Muscle layer of duodenum (tissue), 2 donors: ENCODE measurements around the gene SLC26A4.
A peak's percentile ranks its signal among the peaks of the same experiment; 100 is the strongest.

Source experiments
- H3K27ac ChIP-seq: one replicate; pipeline ENCODE4 v1.7.0; 2013; ENCODE audit warnings: mild to moderate bottlenecking, low read length
- H3K27me3 ChIP-seq: one replicate; pipeline ENCODE4 v1.7.0; 2013; ENCODE audit warnings: low read depth, mild to moderate bottlenecking, control low read depth, low read length
- H3K36me3 ChIP-seq, 2 donors: one replicate each; pipeline ENCODE4 v1.7.0; 2013; ENCODE audit warnings: low read length in 2 of 2, control low read depth in 1 of 2, mild to moderate bottlenecking in 1 of 2; ENCODE audit not compliant: insufficient read depth in 2 of 2, control insufficient read depth in 1 of 2
- H3K4me1 ChIP-seq, 2 donors: one replicate each; pipeline ENCODE4 v1.7.0; 2013; ENCODE audit warnings: low read length in 2 of 2, mild to moderate bottlenecking in 2 of 2, control low read depth in 1 of 2, moderate library complexity in 1 of 2; ENCODE audit not compliant: insufficient read depth in 2 of 2, control insufficient read depth in 1 of 2
- H3K4me3 ChIP-seq, 2 donors: one replicate each; pipeline ENCODE4 v1.7.0; 2013; ENCODE audit warnings: low read length in 2 of 2, low read depth in 1 of 2, mild to moderate bottlenecking in 1 of 2
- H3K9me3 ChIP-seq, 2 donors: one replicate each; pipeline ENCODE4 v1.7.0; 2013; ENCODE audit warnings: low read length in 2 of 2, control low read depth in 1 of 2, mild to moderate bottlenecking in 1 of 2; ENCODE audit not compliant: control insufficient read depth in 1 of 2
- donor health status: healthy.

SLC26A4 gene

DNA sequence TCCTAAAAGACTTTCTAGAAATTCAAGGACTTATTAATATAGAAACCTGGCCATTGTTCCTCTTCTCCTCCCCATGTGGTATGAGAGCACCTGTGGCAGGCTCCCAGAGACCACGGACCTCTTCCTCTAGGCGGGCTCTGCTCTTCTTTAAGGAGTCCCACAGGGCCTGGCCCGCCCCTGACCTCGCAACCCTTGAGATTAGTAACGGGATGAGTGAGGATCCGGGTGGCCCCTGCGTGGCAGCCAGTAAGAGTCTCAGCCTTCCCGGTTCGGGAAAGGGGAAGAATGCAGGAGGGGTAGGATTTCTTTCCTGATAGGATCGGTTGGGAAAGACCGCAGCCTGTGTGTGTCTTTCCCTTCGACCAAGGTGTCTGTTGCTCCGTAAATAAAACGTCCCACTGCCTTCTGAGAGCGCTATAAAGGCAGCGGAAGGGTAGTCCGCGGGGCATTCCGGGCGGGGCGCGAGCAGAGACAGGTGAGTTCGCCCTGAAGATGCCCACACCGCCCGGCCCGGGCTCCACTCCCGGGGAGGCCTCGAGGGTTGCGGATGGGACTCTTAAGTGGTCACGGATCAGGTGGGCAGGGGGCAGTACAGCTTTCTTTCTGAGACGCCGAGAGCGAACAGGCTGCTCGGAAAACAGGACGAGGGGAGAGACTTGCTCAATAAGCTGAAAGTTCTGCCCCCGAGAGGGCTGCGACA is at the start of gene SLC26A4:
Gene SLC26A4 (plus strand): TSS at position 448 of the 700 bp plus-strand sequence. CDS start 814 bp downstream, outside the sequence.
- no peak within 1 kb of the TSS for H3K27ac ChIP-seq
- H3K4me1 ChIP-seq = peaks cover 0 to 17% of the 10 kb centered on the region in 2 donors
- no peaks in the 10 kb centered on the region for H3K36me3 ChIP-seq
- peaks cover 30% of the 10 kb centered on the region for H3K27me3 ChIP-seq
- peak within 1 kb of the TSS; percentile 43 to 71 for H3K4me3 ChIP-seq
- no peaks in the 10 kb centered on the region for H3K9me3 ChIP-seq

GRCh38 chr7:107613439-107613838 is 47.2 kb upstream of the SLC26A4 start:
- peaks cover 0 to 5% of the 10 kb centered on the region in 2 donors for H3K4me1 ChIP-seq
- no peak overlapping the region for H3K4me3 ChIP-seq
- no peaks in the 10 kb centered on the region for H3K9me3 ChIP-seq
- H3K27me3 ChIP-seq = no peaks in the 10 kb centered on the region
- peaks cover 13 to 33% of the 10 kb centered on the region in 2 donors for H3K36me3 ChIP-seq
- H3K27ac ChIP-seq = no peak overlapping the region

DNA sequence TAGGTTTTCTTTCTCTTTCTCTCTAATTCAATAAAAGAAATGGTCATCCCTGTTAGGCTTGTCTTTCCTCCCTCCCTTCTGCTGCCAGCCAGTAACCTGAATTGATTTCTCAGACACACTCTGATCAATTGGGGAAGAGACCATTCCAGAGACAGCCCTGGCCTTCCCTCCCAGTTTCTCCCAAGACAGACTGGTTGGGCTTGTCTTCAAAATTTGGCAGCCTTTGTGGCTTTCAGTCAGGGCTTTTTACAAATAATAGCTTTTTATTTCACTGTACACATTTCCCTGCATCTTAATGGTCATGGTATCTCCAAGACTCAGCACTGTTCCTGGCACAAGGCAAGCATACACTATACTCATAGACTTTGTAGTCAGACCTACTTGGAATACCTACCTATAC is 46.7 kb upstream of the SLC26A4 start:
- Histone ChIP-seq H3K9me3 (no peaks in the 10 kb centered on the region), H3K4me3 (no peak overlapping the region), H3K27ac (no peak overlapping the region), H3K4me1 (peaks cover 0 to 5% of the 10 kb centered on the region in 2 donors), H3K36me3 (peaks cover 13 to 33% of the 10 kb centered on the region in 2 donors), H3K27me3 (no peaks in the 10 kb centered on the region)

- Histone ChIP-seq H3K4me3 (no peak overlapping the region), H3K36me3 (peaks cover 13 to 33% of the 10 kb centered on the region in 2 donors), H3K27me3 (no peaks in the 10 kb centered on the region), H3K27ac (no peak overlapping the region), H3K4me1 (peaks cover 0 to 5% of the 10 kb centered on the region in 2 donors), H3K9me3 (no peaks in the 10 kb centered on the region)
Measured at GRCh38 chr7:107614425-107614824, 46.2 kb upstream of the SLC26A4 start.

DNA sequence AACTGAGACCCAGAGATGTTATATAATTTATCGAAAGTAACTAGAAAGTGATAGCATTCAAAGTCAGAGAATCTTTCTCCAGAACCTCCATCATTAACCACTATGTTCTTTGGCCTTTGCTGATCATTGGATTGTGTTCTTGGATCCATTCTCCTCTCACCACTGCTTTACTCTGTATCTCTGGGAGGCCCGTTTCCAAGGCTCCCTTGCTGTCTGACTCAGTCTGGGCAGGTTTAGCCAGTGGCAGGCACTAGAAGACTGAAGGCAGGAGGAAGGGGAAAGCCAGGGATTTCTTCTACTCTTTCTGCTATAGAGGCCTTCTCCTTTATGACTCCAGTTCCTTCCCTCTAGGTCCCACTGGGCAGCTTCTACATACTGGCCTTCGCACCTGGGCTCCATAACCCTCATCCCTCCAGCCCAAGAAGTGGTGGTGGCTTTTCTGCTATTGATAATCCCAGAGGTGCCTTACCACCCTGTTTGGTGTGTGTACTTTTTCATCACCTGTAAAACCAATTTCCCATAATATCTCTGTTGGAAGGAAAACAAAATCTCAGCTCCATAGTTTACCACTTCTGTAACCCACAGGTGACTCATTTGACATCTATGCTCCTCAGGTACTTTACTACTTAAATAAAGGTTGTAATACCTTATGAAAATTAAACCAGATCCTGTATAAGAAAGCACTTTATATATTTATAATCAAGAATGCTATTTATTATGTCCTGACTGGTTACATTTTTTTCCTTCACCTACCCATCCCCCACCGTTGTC is 44.5 kb upstream of the SLC26A4 start:
- Histone ChIP-seq H3K9me3 (no peaks in the 10 kb centered on the region), H3K4me1 (no peaks in the 10 kb centered on the region), H3K36me3 (peaks cover 13 to 40% of the 10 kb centered on the region in 2 donors), H3K27me3 (no peaks in the 10 kb centered on the region), H3K27ac (no peak overlapping the region), H3K4me3 (no peak overlapping the region)

GRCh38 chr7:107622429-107622828 is 38.2 kb upstream of the SLC26A4 start:
- Histone ChIP-seq H3K36me3 (peaks cover 0 to 27% of the 10 kb centered on the region in 2 donors), H3K27ac (no peak overlapping the region), H3K4me1 (peaks cover 0 to 10% of the 10 kb centered on the region in 2 donors), H3K27me3 (no peaks in the 10 kb centered on the region), H3K4me3 (no peak overlapping the region), H3K9me3 (no peaks in the 10 kb centered on the region)

- Histone ChIP-seq H3K27me3 (no peaks in the 10 kb centered on the region), H3K4me1 (peaks cover 0 to 10% of the 10 kb centered on the region in 2 donors), H3K4me3 (no peak overlapping the region), H3K36me3 (peaks cover 0 to 27% of the 10 kb centered on the region in 2 donors), H3K9me3 (no peaks in the 10 kb centered on the region), H3K27ac (no peak overlapping the region)
Measured at GRCh38 chr7:107622894-107623293, 37.7 kb upstream of the SLC26A4 start.

GRCh38 chr7:107627002-107627401 is 33.6 kb upstream of the SLC26A4 start:
- Histone ChIP-seq H3K9me3 (no peaks in the 10 kb centered on the region), H3K27me3 (no peaks in the 10 kb centered on the region), H3K4me1 (peaks cover 0 to 10% of the 10 kb centered on the region in 2 donors), H3K4me3 (no peak overlapping the region), H3K27ac (no peak overlapping the region), H3K36me3 (peaks cover 0 to 11% of the 10 kb centered on the region in 2 donors)

- H3K9me3 ChIP-seq = no peaks in the 10 kb centered on the region
- no peaks in the 10 kb centered on the region for H3K36me3 ChIP-seq
- H3K4me1 ChIP-seq = no peaks in the 10 kb centered on the region
- no peak overlapping the region for H3K27ac ChIP-seq
- H3K27me3 ChIP-seq = no peaks in the 10 kb centered on the region
- no peak overlapping the region for H3K4me3 ChIP-seq
Measured at GRCh38 chr7:107628461-107629064, 32.1 kb upstream of the SLC26A4 start.

- H3K4me1 ChIP-seq = peaks cover 0 to 4% of the 10 kb centered on the region in 2 donors
- H3K36me3 ChIP-seq = no peaks in the 10 kb centered on the region
- no peaks in the 10 kb centered on the region for H3K27me3 ChIP-seq
- H3K4me3 ChIP-seq = no peak overlapping the region
- no peaks in the 10 kb centered on the region for H3K9me3 ChIP-seq
- no peak overlapping the region for H3K27ac ChIP-seq
Measured at GRCh38 chr7:107630342-107630741, 30.3 kb upstream of the SLC26A4 start.
